ENCODE measurements around the gene RAPGEF2. TPM values are rescaled to one million over a fixed set of nuclear protein-coding genes. Genes with fewer than 3 reads are reported as not detected.
"Not testable (repeated sequence)": the region's sequence is repeated elsewhere in the genome, so short reads cannot be mapped to it uniquely, and the experiment has no call there.

RAPGEF2 gene
- total RNA-seq, 4 donors from 2014 or later, result 47.2 to 105 (median 50.2) TPM

- ATAC-seq (ENCODE audit: low FRiP score), result no peak
- no peak for DNase-seq (ENCODE audit: low spot score)
- no peak for TF ChIP-seq CTCF (IDR thresholded peaks at IDR 0.05)
Measured at GRCh38 chr4:159238631-159239030, 135.8 kb downstream of the RAPGEF2 start.

GRCh38 chr4:159239629-159240028 lies 136.8 kb downstream of the RAPGEF2 start:
- no peak for ATAC-seq (ENCODE audit: low FRiP score)

GRCh38 chr4:159240046-159240445 lies 137.2 kb downstream of the RAPGEF2 start:
- TF ChIP-seq CTCF (IDR thresholded peaks at IDR 0.05), result no peak
- ATAC-seq (ENCODE audit: low FRiP score) (no peak), DNase-seq (ENCODE audit: low spot score) (no peak)

More at GRCh38 chr4:159239629-159240028, 136.8 kb downstream of the RAPGEF2 start:
- TF ChIP-seq CTCF (IDR thresholded peaks at IDR 0.05), result no peak
- no peak for DNase-seq (ENCODE audit: low spot score)

- ATAC-seq (ENCODE audit: low FRiP score) (peak; percentile 37), DNase-seq (ENCODE audit: low spot score) (no peak)
- no peak for TF ChIP-seq CTCF (IDR thresholded peaks at IDR 0.05)
Measured at GRCh38 chr4:159240687-159241086, 137.8 kb downstream of the RAPGEF2 start.

GRCh38 chr4:159242427-159242826 lies 139.5 kb downstream of the RAPGEF2 start:
- DNase-seq (ENCODE audit: low spot score) (no peak), ATAC-seq (ENCODE audit: low FRiP score) (no peak)
- TF ChIP-seq CTCF (IDR thresholded peaks at IDR 0.05), result no peak

GRCh38 chr4:159248384-159249178 lies 145.7 kb downstream of the RAPGEF2 start:
- ATAC-seq (ENCODE audit: low FRiP score) (peak; percentile 59), DNase-seq (ENCODE audit: low spot score) (no peak)
- TF ChIP-seq CTCF (IDR thresholded peaks at IDR 0.05), result no peak

GRCh38 chr4:159250751-159251325 lies 148.0 kb downstream of the RAPGEF2 start:
- ATAC-seq (ENCODE audit: low FRiP score) (no peak), DNase-seq (ENCODE audit: low spot score) (no peak)
- TF ChIP-seq CTCF (IDR thresholded peaks at IDR 0.05), result no peak

GRCh38 chr4:159251580-159251979 lies 148.7 kb downstream of the RAPGEF2 start:
- DNase-seq (ENCODE audit: low spot score); ATAC-seq (ENCODE audit: low FRiP score): not testable (repeated sequence)
